Loucy (cell line): ENCODE results near the gene PCDHB8.
"Not testable (repeated sequence)": the region's sequence is repeated elsewhere in the genome, so short reads cannot be mapped to it uniquely, and the experiment has no call there.

Experiments used
- H2AFZ ChIP-seq: fragments of 200-600 bp; sonication (generic); 2 replicates; pipeline ENCODE4 v1.6.0; 2016; ENCODE audit warnings: antibody characterized with exemption, mild to moderate bottlenecking, low read length, moderate library complexity
- H3F3A ChIP-seq: fragments of 200-600 bp; 2 replicates; pipeline ENCODE4 v1.6.0; 2016; ENCODE audit warnings: antibody characterized with exemption, low read depth, mild to moderate bottlenecking
- H3K27me3 ChIP-seq: fragments of 200-600 bp; sonication (generic); 2 replicates; pipeline ENCODE4 v1.6.1; 2014; ENCODE audit warnings: low read length, mild to moderate bottlenecking; ENCODE audit not compliant: insufficient read depth, poor library complexity, severe bottlenecking
- H3K36me3 ChIP-seq: fragments of 200-600 bp; sonication (generic); 2 replicates; pipeline ENCODE4 v1.6.1; 2016; ENCODE audit warnings: low read length; ENCODE audit not compliant: insufficient read depth
- H3K4me1 ChIP-seq: fragments of 200-600 bp; sonication (generic); 2 replicates; pipeline ENCODE4 v1.5.1; 2014; ENCODE audit warnings: low read length, mild to moderate bottlenecking; ENCODE audit not compliant: insufficient read depth, poor library complexity, severe bottlenecking
- H3K4me2 ChIP-seq: fragments of 200-600 bp; sonication (generic); 2 replicates; pipeline ENCODE4 v1.6.0; 2014; ENCODE audit warnings: antibody characterized with exemption, low read length, low read depth, mild to moderate bottlenecking; ENCODE audit not compliant: poor library complexity, severe bottlenecking
- H3K4me3 ChIP-seq: fragments of 200-600 bp; sonication (generic); 2 replicates; pipeline ENCODE4 v1.5.1; 2014; ENCODE audit warnings: low read length, mild to moderate bottlenecking, mixed read lengths; ENCODE audit not compliant: poor library complexity, severe bottlenecking
- H3K79me2 ChIP-seq: fragments of 200-600 bp; sonication (generic); 2 replicates; pipeline ENCODE4 v1.6.1; 2014; ENCODE audit warnings: low read length; ENCODE audit not compliant: insufficient read depth
- H3K9ac ChIP-seq: fragments of 200-600 bp; sonication (generic); 2 replicates; pipeline ENCODE4 v1.6.0; 2014; ENCODE audit warnings: mild to moderate bottlenecking, low read depth, low read length, moderate library complexity; ENCODE audit not compliant: poor library complexity, severe bottlenecking
- H3K9me2 ChIP-seq: fragments of 200-600 bp; sonication (generic); replicated peaks from 2 replicates; pipeline ENCODE4 v1.6.1; 2016; ENCODE audit warnings: low read depth, low read length, mixed read lengths
- H3K9me3 ChIP-seq: fragments of 200-600 bp; sonication (generic); 2 replicates; pipeline ENCODE4 v1.6.1; 2014; ENCODE audit warnings: mild to moderate bottlenecking, antibody characterized with exemption, low read length, low read depth; ENCODE audit not compliant: insufficient read depth
- H4K20me1 ChIP-seq: fragments of 200-600 bp; sonication (generic); 2 replicates; pipeline ENCODE4 v1.6.0; 2014; ENCODE audit warnings: antibody characterized with exemption, low read length, mild to moderate bottlenecking; ENCODE audit not compliant: insufficient read depth, poor library complexity, severe bottlenecking
- CTCF ChIP-seq: fragments of 200-600 bp; sonication (generic); conservative IDR thresholded peaks from 2 replicates; pipeline ENCODE4 v1.5.1; 2014; ENCODE audit warnings: mild to moderate bottlenecking, antibody characterized with exemption, low read length
- EZH2phosphoT487 ChIP-seq: fragments of 200-600 bp; IDR thresholded peaks from 2 replicates; pipeline ENCODE4 v1.6.1; 2018; ENCODE audit warnings: antibody characterized with exemption, mild to moderate bottlenecking, moderate library complexity, borderline replicate concordance

PCDHB8 gene

GRCh38 chr5:141213656-141214339 lies 36.2 kb downstream of the PCDHB8 start, which contains the start of gene PCDHB13:
PCDHB13 (plus strand) TSS chr5:141213919; CDS start chr5:141214124, 205 bp downstream.
- H3K4me3 ChIP-seq, H2AFZ ChIP-seq: not testable (repeated sequence)

GRCh38 chr5:141214583-141214982 lies 37.0 kb downstream of the PCDHB8 start:
- not testable (repeated sequence) for H3K79me2 ChIP-seq, H3K9me2 ChIP-seq, H3F3A ChIP-seq, H4K20me1 ChIP-seq, H3K9ac ChIP-seq, H3K36me3 ChIP-seq, H3K9me3 ChIP-seq, H3K27me3 ChIP-seq, H3K4me1 ChIP-seq, H2AFZ ChIP-seq, H3K4me2 ChIP-seq, H3K4me3 ChIP-seq

More at GRCh38 chr5:141213656-141214339, 36.2 kb downstream of the PCDHB8 start, which contains the start of gene PCDHB13:
- not testable (repeated sequence) for H3K79me2 ChIP-seq, H4K20me1 ChIP-seq, H3K4me2 ChIP-seq, H3K36me3 ChIP-seq, H3K27me3 ChIP-seq, H3K9me2 ChIP-seq, H3K4me1 ChIP-seq, H3K9me3 ChIP-seq, H3F3A ChIP-seq, H3K9ac ChIP-seq

GRCh38 chr5:141215504-141215903 lies 37.9 kb downstream of the PCDHB8 start:
- H3K9ac ChIP-seq, H2AFZ ChIP-seq, H3K9me2 ChIP-seq, H3K4me1 ChIP-seq, H3K9me3 ChIP-seq, H3F3A ChIP-seq, H3K36me3 ChIP-seq, H4K20me1 ChIP-seq, H3K79me2 ChIP-seq, H3K4me3 ChIP-seq, H3K4me2 ChIP-seq, H3K27me3 ChIP-seq: not testable (repeated sequence)

- H3K4me2 ChIP-seq, H2AFZ ChIP-seq, H3K9me3 ChIP-seq, H3K27me3 ChIP-seq, H3K79me2 ChIP-seq, H3K9me2 ChIP-seq, H3K9ac ChIP-seq, H3K4me1 ChIP-seq, H4K20me1 ChIP-seq, H3F3A ChIP-seq, H3K36me3 ChIP-seq, H3K4me3 ChIP-seq: not testable (repeated sequence)
These were observed 38.4 kb downstream of the PCDHB8 start for GRCh38 chr5:141216035-141216434.

- Histone ChIP-seq H3K9me2 (no peaks in the 10 kb centered on the region), H3F3A (no peaks in the 10 kb centered on the region), H3K27me3 (no peaks in the 10 kb centered on the region), H3K4me2 (peak within 1 kb of the TSS; percentile 50), H3K79me2 (no peaks in the 10 kb centered on the region), H3K36me3 (no peaks in the 10 kb centered on the region), H4K20me1 (no peaks in the 10 kb centered on the region), H2AFZ (peak within 1 kb of the TSS; percentile 68; the same call in 1 of the 2 replicates), H3K9me3 (no peaks in the 10 kb centered on the region), H3K9ac (no peak within 1 kb of the TSS), H3K4me1 (no peaks in the 10 kb centered on the region), H3K4me3 (peak within 1 kb of the TSS; percentile 50)
- TF ChIP-seq CTCF (peak; percentile 65), EZH2phosphoT487 (no peak)
These were observed 45.7 kb downstream of the PCDHB8 start, which contains the start of gene PCDHB14 for GRCh38 chr5:141223112-141223783. PCDHB14 (plus strand) TSS chr5:141223343; CDS start chr5:141223506, 163 bp downstream.

- H3K27me3 ChIP-seq, H4K20me1 ChIP-seq, H3F3A ChIP-seq, H3K4me3 ChIP-seq, H3K4me1 ChIP-seq, H3K4me2 ChIP-seq, H2AFZ ChIP-seq, H3K9me2 ChIP-seq, H3K79me2 ChIP-seq, H3K36me3 ChIP-seq, H3K9me3 ChIP-seq, H3K9ac ChIP-seq: not testable (repeated sequence)
These were observed 47.3 kb downstream of the PCDHB8 start for GRCh38 chr5:141224844-141225243.
